HG03280 (cell line): Measurements from ENCODE around the gene IGF2.

ENCODE experiments used
- ATAC-seq: cut with Tn5 transposase; IDR thresholded peaks from one replicate; pipeline ENCODE4 v1.9.1; 2021; ENCODE audit warnings: mild to moderate bottlenecking, moderate library complexity; ENCODE audit not compliant: unreplicated experiment

The IGF2 gene

DNA sequence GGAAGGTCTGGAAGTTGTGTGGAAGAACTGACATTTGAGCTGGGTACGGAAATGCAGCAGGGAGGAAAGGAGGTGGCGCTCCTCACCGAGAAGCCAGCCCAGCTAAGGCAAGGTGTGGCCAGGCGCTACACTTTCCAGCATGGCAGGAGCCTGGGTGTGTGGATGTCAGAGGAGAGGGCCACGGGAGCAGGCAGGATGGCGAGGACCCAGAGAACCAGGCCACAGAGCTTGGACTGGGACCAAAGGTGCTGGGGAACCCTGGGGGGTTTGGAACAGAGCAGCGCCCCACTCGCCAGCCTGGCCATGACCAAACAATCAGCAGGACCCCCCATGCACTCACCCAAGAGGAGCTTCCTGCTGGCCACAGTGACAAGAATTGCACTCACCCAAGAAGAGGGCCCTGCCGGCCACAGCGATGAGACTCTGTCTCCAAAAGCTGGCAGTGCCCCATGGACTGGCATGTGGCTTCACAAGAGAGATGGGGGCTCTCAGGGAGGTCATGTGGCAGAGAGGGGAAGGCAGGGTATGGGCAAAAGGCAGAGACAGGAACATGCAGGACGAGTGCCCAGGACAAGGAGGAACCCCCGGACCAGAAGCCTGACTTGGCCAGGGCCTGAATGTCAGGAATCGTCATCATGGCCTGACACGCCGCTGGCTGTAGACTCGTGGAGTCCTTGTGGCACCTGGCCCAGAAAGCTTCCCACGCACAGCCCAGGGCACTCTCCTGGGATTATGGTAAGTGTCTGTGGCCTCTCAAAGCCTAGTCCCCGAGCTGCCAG lies 45.4 kb downstream of the IGF2 start:
- ATAC-seq: no peak

DNA sequence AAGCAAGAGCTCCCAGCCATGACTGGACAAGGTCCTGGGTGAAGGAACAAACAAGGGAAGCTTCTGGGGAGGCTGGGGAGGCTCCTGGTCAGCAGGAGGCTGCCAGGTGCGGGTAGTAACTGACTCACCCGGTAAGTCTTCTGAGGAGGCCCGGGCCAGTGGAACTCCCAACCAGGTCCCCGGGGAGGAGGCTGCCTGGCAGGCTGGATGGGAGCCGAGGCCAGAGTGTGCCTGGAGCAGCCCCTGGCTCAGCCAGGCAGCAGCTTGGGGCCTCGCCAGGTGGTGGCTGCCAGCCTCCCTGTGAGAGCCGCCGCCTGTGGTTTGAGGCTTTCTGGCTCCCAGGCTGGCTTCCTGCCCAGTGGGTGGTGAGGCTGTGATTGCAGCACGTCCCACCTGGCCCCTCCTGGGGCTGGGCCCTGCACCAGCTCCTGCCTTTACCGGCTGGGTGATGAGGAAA lies 46.2 kb downstream of the IGF2 start:
- no peak for ATAC-seq

DNA sequence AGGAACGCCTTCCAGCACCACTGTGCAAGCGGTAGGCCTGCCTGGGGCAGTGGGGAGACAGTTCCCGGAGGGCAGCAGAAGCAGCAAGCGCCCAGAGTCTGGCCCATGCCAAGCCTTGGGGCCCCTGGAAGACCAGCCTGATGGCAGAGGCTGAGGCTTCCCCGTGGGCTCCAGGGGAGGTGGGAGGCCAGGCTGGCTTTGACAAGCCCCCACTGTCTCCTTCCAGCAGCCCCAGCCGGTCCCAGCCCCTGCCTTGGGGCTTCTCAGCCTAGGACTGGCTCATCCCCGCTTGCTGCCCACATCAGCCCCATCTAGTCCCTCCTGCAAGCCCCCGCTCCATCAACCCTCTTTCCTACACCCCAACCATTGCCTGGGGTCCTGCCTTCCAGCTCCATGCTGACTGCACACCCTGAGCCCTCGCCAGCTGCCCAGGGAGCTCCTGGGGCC lies 46.7 kb downstream of the IGF2 start:
- ATAC-seq: no peak

GRCh38 chr11:2091786-2092463 lies 47.3 kb downstream of the IGF2 start:
- ATAC-seq: no peak

DNA sequence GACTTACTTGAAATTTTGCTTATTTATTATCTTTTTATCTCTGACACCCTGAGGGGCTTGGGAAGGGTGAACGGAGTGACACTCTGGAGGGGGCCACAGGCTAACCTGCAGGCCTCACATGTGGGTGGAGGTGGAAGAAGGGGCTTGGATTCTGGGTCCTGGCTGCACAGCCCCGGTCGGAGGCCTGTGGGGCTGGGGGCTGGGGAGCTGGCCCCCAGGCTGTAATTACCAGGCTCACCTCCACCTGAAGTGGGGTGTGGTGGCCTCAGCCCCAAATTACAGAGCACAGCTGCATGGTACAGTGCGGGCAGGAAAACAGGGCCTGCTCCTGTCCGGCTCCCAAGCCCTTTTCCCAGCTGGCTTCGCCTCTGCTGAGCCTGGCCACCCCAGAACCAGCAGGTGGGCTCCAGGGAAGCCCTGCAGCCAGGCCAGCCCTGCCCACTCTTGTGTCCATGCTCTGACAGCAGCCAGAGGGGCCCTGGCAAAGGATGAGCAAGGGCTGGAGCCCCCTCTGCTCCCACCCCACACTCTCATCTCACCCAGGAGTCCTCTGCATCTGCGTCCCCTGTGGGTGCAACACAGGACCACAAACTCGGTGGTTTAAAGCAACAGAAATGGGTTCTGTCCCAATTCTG lies 48.0 kb downstream of the IGF2 start:
- no peak for ATAC-seq

DNA sequence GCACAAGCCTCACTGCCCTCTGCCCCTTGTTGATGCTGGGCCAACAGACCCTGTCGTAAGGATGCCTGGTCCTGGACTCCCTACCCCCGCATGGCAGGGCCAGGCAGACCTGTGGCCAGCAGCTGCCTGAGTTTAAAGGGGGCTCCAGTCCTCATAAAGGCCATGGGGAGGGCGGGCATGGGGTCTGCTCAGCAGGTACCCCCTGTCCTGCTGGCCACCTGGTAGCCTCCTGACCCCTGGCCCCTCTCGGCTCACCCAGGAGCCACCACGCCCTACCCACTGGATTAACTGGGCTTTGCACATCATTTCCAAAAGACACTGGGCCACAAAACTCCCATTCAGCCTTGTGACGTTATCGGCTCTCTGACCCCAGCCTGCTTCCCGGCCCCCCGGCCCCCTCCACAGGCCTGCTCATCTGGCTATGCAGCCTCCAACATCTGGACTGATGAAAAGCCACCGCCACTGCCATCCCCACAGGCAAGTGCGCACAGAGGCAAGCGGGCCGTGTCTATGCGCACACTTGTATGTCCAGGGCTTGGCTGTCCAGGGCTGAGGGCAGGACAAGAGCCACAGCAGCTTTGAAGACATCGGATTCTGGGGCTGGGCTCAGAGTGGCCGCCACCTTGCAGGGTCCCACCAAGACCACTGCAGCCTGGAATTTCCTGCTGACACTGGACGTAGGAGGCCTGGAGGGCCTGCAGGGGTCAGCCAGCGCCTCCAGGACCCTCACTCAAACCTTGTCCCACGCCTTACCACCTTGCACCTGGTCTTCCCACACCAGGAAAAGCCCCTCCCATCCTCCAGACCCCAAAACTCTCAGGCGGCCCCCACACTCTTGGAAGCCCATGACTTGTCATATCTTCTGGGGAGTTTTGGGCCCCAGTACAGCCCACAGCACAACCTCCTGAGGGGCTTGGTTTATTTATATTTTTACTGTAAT lies 48.7 kb downstream of the IGF2 start:
- ATAC-seq: no peak

GRCh38 chr11:2089536-2090165 lies 49.5 kb downstream of the IGF2 start:
- ATAC-seq: no peak

- no peak for ATAC-seq
Measured at GRCh38 chr11:2088746-2089535, 50.2 kb downstream of the IGF2 start.

DNA sequence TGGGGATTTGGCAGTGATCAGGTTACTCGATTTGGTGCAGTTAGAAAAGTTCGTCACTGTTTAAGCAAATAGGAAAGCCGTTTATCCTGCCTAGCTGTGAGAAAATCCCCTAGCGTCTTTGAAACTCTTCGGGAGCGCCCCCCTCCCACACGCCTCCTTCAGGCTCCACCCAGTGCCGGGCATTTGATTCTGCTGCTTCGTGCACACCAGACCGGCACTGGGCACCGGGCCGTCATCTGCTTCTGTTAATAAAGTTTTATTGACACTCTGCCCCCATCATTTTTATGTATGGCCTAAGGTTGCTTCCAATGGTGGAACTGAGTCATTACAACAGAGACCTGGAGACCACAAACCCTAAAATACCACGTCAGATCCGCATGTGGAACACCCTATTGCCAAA lies 50.9 kb downstream of the IGF2 start:
- ATAC-seq: no peak

GRCh38 chr11:2086239-2087040 lies 52.7 kb downstream of the IGF2 start:
- ATAC-seq: no peak

DNA sequence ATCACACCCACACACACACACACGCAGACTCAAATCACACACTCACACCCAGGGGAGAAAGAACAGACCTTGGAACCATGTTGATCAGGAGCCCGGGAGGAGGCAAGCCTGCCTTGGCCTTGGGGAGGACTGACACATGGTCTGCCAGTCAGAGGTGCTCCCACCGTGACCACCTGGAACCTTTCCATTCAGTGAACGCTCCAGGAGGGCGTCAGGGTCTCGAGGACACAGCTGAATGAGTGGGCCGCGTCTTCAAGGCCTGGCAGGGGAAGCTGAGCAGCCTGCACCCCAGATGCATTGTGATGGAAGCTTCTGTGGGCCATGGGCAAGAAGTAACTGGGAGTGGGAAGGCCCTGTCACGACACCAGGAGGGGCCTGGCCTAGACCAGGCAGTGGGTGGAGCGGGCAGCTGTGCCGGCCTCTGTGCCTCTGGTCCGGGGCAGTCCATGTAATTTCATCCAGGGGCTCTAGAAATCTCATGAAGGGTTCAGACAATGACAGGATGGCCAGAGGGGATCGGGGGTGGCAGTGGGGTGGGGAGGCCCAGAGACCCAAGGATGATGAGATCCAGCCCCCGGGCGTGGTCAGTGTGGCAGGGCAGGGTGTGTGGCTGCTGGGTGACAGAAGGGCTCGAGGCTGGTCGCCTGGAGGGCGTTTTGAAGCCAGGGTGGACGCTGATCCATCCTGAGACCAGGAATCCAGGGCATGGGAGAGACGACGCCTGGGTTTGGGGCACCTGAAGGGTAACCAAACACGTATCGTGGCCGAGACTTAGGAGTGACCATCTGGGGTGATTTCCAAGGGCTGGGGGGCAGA lies 53.7 kb downstream of the IGF2 start:
- ATAC-seq: no peak

- no peak for ATAC-seq
Measured at GRCh38 chr11:2084721-2085120, 54.5 kb downstream of the IGF2 start.
